ENCODE measurements around the gene R3HDM4. TPM values are rescaled to one million over a fixed set of nuclear protein-coding genes. Genes with fewer than 3 reads are reported as not detected.

The R3HDM4 gene
- total RNA-seq, 5 donors from 2014 or later (not counting 1 experiment from before 2014, with no cell fraction given) = 190 to 252 (median 220) TPM

- DNase-seq (peak in 28 of 35 experiments; percentile 20 to 76 (median 50)), ATAC-seq (replicated peaks in 1 of 4) (peak; percentile 27 to 59 (median 42))
- Histone ChIP-seq H3K4me3 (ENCODE audit: control insufficient read depth in 1 of 2, extremely low read depth in 1 of 2, low read length in 1 of 2) (no peak overlapping the region), H3K9me3 (no peaks in the 10 kb centered on the region), H3K27me3 (replicated peaks in 1 of 2; ENCODE audit: control insufficient read depth in 2 of 2, extremely low read depth in 1 of 2, insufficient read depth in 2 of 2, low read length in 1 of 2) (no peaks in the 10 kb centered on the region), H3K27ac (ENCODE audit: low read length) (no peak overlapping the region), H3K4me1 (ENCODE audit: control insufficient read depth in 1 of 2, extremely low read depth in 1 of 2, insufficient read depth in 2 of 2, low read length in 2 of 2) (peaks cover 4 to 55% of the 10 kb centered on the region in 2 experiments), H3K36me3 (ENCODE audit: control insufficient read depth in 2 of 2, extremely low read depth in 1 of 2, insufficient read depth in 1 of 2, low read length in 1 of 2) (no peaks in the 10 kb centered on the region)
- peaks cover 5% of the 10 kb centered on the region for H3K36me3 Mint-ChIP-seq
- peaks cover 36 to 45% (median 42%) of the 10 kb centered on the region in 3 donors for H3K4me1 Mint-ChIP-seq
- ChIA-PET CTCF (interaction anchor here (0.5 to 0.7 kb wide), 3 partner anchors 62 to 207 kb away, joined by 3 to 5 read pairs (median 3); no protein-coding TSS in a partner anchor), POLR2A (interaction anchor here in 1 of 2 donors (0.5 kb wide), 1 partner anchor 94 kb away, joined by 4 read pairs; no protein-coding TSS in a partner anchor)
- H3K27ac Mint-ChIP-seq = peak overlapping the region; percentile 21 to 82
- WGBS (ENCODE audit: insufficient coverage) = 58% methylated on average over 7 of the region's 16 CpGs
- H3K4me3 Mint-ChIP-seq = peak overlapping the region in 2 of 3 donors; percentile 14 to 40
- peaks cover 0 to 3% (median 0%) of the 10 kb centered on the region in 3 donors for H3K9me3 Mint-ChIP-seq
- no peaks in the 10 kb centered on the region for H3K27me3 Mint-ChIP-seq
These were observed 24.3 kb upstream of the R3HDM4 start for GRCh38 chr19:937259-937694.

- Mint-ChIP-seq H3K27me3 (no peaks in the 10 kb centered on the region), H3K27ac (no peak overlapping the region), H3K4me3 (no peak overlapping the region), H3K4me1 (peaks cover 36 to 43% (median 41%) of the 10 kb centered on the region in 3 donors), H3K9me3 (peaks cover 0 to 3% (median 0%) of the 10 kb centered on the region in 3 donors), H3K36me3 (peaks cover 5% of the 10 kb centered on the region)
- DNase-seq (no peak), ATAC-seq (replicated peaks in 1 of 4) (no peak)
- ChIA-PET POLR2A (no interaction called here), CTCF (interaction anchor here in 1 of 2 donors (1.4 kb wide), 1 partner anchor 48 kb away, joined by 3 read pairs; the partner anchor contains the start of gene WDR18)
- Histone ChIP-seq H3K4me1 (ENCODE audit: control insufficient read depth in 1 of 2, extremely low read depth in 1 of 2, insufficient read depth in 2 of 2, low read length in 2 of 2) (peaks cover 7 to 51% of the 10 kb centered on the region in 2 experiments), H3K9me3 (no peaks in the 10 kb centered on the region), H3K27ac (ENCODE audit: low read length) (no peak overlapping the region), H3K4me3 (ENCODE audit: control insufficient read depth in 1 of 2, extremely low read depth in 1 of 2, low read length in 1 of 2) (no peak overlapping the region), H3K27me3 (replicated peaks in 1 of 2; ENCODE audit: control insufficient read depth in 2 of 2, extremely low read depth in 1 of 2, insufficient read depth in 2 of 2, low read length in 1 of 2) (no peaks in the 10 kb centered on the region), H3K36me3 (ENCODE audit: control insufficient read depth in 2 of 2, extremely low read depth in 1 of 2, insufficient read depth in 1 of 2, low read length in 1 of 2) (no peaks in the 10 kb centered on the region)
- 100% methylated on average over 2 of the region's 10 CpGs for WGBS (ENCODE audit: insufficient coverage)
These were observed 23.1 kb upstream of the R3HDM4 start for GRCh38 chr19:936175-936546.

GRCh38 chr19:934865-935479 lies 22.0 kb upstream of the R3HDM4 start:
- Histone ChIP-seq H3K27ac (ENCODE audit: low read length) (no peak overlapping the region), H3K9me3 (no peaks in the 10 kb centered on the region), H3K36me3 (ENCODE audit: control insufficient read depth in 2 of 2, extremely low read depth in 1 of 2, insufficient read depth in 1 of 2, low read length in 1 of 2) (no peaks in the 10 kb centered on the region), H3K27me3 (replicated peaks in 1 of 2; ENCODE audit: control insufficient read depth in 2 of 2, extremely low read depth in 1 of 2, insufficient read depth in 2 of 2, low read length in 1 of 2) (no peaks in the 10 kb centered on the region), H3K4me1 (ENCODE audit: control insufficient read depth in 1 of 2, extremely low read depth in 1 of 2, insufficient read depth in 2 of 2, low read length in 2 of 2) (peaks cover 7 to 41% of the 10 kb centered on the region in 2 experiments), H3K4me3 (ENCODE audit: control insufficient read depth in 1 of 2, extremely low read depth in 1 of 2, low read length in 1 of 2) (no peak overlapping the region)
- peaks cover 5% of the 10 kb centered on the region for H3K36me3 Mint-ChIP-seq
- H3K27ac Mint-ChIP-seq = no peak overlapping the region
- H3K4me1 Mint-ChIP-seq = peaks cover 35 to 42% (median 38%) of the 10 kb centered on the region in 3 donors
- no peak for ATAC-seq (replicated peaks in 1 of 4)
- H3K9me3 Mint-ChIP-seq = peaks cover 0 to 3% (median 0%) of the 10 kb centered on the region in 3 donors
- no peaks in the 10 kb centered on the region for H3K27me3 Mint-ChIP-seq
- ChIA-PET CTCF (no interaction called here), POLR2A (no interaction called here)
- 85% methylated on average over 29 of the region's 31 CpGs for WGBS (ENCODE audit: insufficient coverage)
- H3K4me3 Mint-ChIP-seq = no peak overlapping the region
- no peak for DNase-seq

DNA sequence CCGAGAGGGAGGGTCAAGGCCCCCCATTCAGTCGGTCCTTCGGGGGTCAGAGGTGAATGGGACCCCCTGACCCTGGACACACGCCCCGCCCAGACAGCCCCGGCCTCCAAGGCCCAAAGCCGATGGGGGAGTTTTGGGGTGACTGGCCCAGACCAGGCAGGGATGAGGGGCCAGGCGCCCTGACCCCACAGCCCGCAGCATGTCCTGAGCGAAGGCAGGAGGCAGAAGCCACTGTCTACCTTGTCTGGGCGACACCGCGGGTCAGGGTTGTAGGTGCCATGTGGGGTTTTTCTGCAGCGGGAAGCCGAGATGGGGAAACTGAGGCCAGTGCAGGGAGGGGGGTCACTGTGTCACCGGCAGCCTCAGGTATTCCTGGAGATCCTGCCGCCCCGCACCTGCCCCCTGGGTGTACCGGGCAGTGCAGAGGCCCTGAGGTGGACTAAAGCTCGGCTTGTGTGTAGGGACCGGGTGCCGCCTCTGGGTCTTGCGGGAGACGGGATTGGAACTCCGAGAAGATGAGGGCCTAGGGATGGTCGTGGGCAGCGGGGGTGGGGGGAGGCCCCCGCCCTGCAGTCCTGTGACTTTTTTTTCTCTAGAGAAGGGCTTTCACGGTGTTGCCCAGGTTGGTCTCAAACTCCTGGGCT lies 21.3 kb upstream of the R3HDM4 start:
- ATAC-seq (replicated peaks in 1 of 4) (no peak), DNase-seq (no peak)
- Histone ChIP-seq H3K4me3 (ENCODE audit: control insufficient read depth in 1 of 2, extremely low read depth in 1 of 2, low read length in 1 of 2) (no peak overlapping the region), H3K27me3 (replicated peaks in 1 of 2; ENCODE audit: control insufficient read depth in 2 of 2, extremely low read depth in 1 of 2, insufficient read depth in 2 of 2, low read length in 1 of 2) (no peaks in the 10 kb centered on the region), H3K9me3 (no peaks in the 10 kb centered on the region), H3K4me1 (ENCODE audit: control insufficient read depth in 1 of 2, extremely low read depth in 1 of 2, insufficient read depth in 2 of 2, low read length in 2 of 2) (peaks cover 7 to 36% of the 10 kb centered on the region in 2 experiments), H3K36me3 (ENCODE audit: control insufficient read depth in 2 of 2, extremely low read depth in 1 of 2, insufficient read depth in 1 of 2, low read length in 1 of 2) (no peaks in the 10 kb centered on the region), H3K27ac (ENCODE audit: low read length) (no peak overlapping the region)
- WGBS (ENCODE audit: insufficient coverage) = 97% methylated on average over 19 of the region's 29 CpGs
- H3K36me3 Mint-ChIP-seq = peaks cover 5% of the 10 kb centered on the region
- H3K9me3 Mint-ChIP-seq = peaks cover 0 to 3% (median 0%) of the 10 kb centered on the region in 3 donors
- H3K27ac Mint-ChIP-seq = no peak overlapping the region
- peaks cover 30 to 36% (median 33%) of the 10 kb centered on the region in 3 donors for H3K4me1 Mint-ChIP-seq
- CTCF ChIA-PET = no interaction called here
- POLR2A ChIA-PET = no interaction called here
- no peak overlapping the region for H3K4me3 Mint-ChIP-seq
- no peaks in the 10 kb centered on the region for H3K27me3 Mint-ChIP-seq

DNA sequence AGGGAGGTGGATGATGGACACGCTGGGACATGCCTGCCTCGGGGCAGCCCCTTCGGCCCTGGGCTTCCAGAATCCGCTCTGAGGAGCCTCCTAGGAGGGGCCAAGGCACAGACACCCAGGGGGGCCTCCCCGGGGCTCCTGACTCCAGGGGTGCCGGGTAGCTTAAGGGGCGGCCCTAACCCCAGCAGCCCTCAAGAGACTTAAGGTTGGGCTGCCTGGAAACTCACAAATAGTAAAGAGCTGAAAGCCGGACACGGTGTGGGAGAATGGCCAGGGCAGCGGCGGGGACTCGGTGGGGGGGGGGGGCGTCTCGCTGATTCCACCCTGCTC lies 20.5 kb upstream of the R3HDM4 start:
- peak overlapping the region in 1 of 3 donors; percentile 80 for H3K4me3 Mint-ChIP-seq
- H3K4me1 Mint-ChIP-seq = peaks cover 30 to 35% (median 33%) of the 10 kb centered on the region in 3 donors
- no peaks in the 10 kb centered on the region for H3K9me3 ChIP-seq
- H3K4me3 ChIP-seq (ENCODE audit: control insufficient read depth in 1 of 2, extremely low read depth in 1 of 2, low read length in 1 of 2) = no peak overlapping the region
- CTCF ChIA-PET = no interaction called here
- no peaks in the 10 kb centered on the region for H3K27me3 Mint-ChIP-seq
- no peaks in the 10 kb centered on the region for H3K27me3 ChIP-seq (replicated peaks in 1 of 2; ENCODE audit: control insufficient read depth in 2 of 2, extremely low read depth in 1 of 2, insufficient read depth in 2 of 2, low read length in 1 of 2)
- peaks cover 7 to 36% of the 10 kb centered on the region in 2 experiments for H3K4me1 ChIP-seq (ENCODE audit: control insufficient read depth in 1 of 2, extremely low read depth in 1 of 2, insufficient read depth in 2 of 2, low read length in 2 of 2)
- POLR2A ChIA-PET = no interaction called here
- H3K36me3 Mint-ChIP-seq = peaks cover 5% of the 10 kb centered on the region
- WGBS (ENCODE audit: insufficient coverage) = 92% methylated on average over 10 of the region's 14 CpGs
- ATAC-seq (replicated peaks in 1 of 4) (no peak), DNase-seq (no peak)
- H3K27ac Mint-ChIP-seq = no peak overlapping the region
- no peak overlapping the region for H3K27ac ChIP-seq (ENCODE audit: low read length)
- H3K9me3 Mint-ChIP-seq = peaks cover 0 to 3% (median 0%) of the 10 kb centered on the region in 3 donors
- H3K36me3 ChIP-seq (ENCODE audit: control insufficient read depth in 2 of 2, extremely low read depth in 1 of 2, insufficient read depth in 1 of 2, low read length in 1 of 2) = no peaks in the 10 kb centered on the region

DNA sequence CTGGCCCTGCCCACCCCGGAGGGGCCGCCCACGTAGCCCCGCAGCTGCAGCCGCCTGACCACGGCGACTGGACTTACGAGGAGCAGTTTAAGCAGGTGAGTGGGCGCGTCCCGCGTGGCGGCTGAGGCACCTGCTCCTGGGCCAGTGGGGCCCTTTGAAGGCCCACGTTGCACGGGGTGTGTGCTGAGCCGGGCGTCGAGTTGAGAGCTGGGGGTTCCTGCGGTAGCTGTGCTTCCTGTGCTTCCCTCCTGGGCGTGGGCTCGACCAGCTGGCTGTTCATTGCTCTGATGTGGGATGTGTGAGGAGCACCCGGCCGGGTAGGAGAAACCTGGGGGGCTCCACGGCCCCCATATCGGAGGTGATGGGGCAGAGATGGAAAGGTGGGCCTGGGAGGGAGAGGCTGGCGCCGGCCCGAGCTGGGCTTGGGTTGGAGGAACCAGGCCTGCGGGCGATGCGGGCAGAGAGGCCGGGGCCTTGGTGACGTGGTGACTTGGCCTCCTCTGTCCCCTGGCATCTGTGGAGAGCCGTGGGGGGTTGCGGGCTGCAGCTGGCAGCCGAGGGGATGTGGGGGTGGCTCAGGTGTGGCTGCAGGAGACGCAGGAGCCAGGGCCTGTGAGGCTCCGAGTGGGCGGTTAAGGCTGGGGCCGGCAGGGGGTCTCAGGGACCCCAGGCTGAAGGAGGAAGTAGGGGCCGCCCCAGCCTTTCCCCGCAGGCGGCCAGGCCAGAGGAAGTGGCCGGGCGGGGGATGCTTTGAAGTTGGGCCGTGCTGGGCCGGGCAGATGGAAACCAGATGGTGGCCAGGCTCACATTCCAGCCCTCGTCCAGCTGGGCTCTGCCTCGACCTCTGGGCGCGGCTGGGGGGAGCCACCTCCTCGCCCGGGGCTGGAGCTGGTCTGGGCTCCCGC lies 19.9 kb upstream of the R3HDM4 start:
- H3K27me3 Mint-ChIP-seq = no peaks in the 10 kb centered on the region
- CTCF ChIA-PET = no interaction called here
- peak overlapping the region; percentile 59 to 80 (median 72) for H3K4me3 Mint-ChIP-seq
- peaks cover 3% of the 10 kb centered on the region for H3K36me3 Mint-ChIP-seq
- peak overlapping the region; percentile 63 to 72 for H3K27ac Mint-ChIP-seq
- Histone ChIP-seq H3K36me3 (ENCODE audit: control insufficient read depth in 2 of 2, extremely low read depth in 1 of 2, insufficient read depth in 1 of 2, low read length in 1 of 2) (no peaks in the 10 kb centered on the region), H3K4me3 (ENCODE audit: control insufficient read depth in 1 of 2, extremely low read depth in 1 of 2, low read length in 1 of 2) (peak overlapping the region; percentile 30 to 41), H3K9me3 (no peaks in the 10 kb centered on the region), H3K4me1 (ENCODE audit: control insufficient read depth in 1 of 2, extremely low read depth in 1 of 2, insufficient read depth in 2 of 2, low read length in 2 of 2) (peaks cover 7 to 32% of the 10 kb centered on the region in 2 experiments), H3K27me3 (replicated peaks in 1 of 2; ENCODE audit: control insufficient read depth in 2 of 2, extremely low read depth in 1 of 2, insufficient read depth in 2 of 2, low read length in 1 of 2) (no peaks in the 10 kb centered on the region), H3K27ac (ENCODE audit: low read length) (no peak overlapping the region)
- peak; percentile 74 to 88 (median 79) for ATAC-seq (replicated peaks in 1 of 4)
- H3K9me3 Mint-ChIP-seq = peaks cover 0 to 3% (median 0%) of the 10 kb centered on the region in 3 donors
- POLR2A ChIA-PET = no interaction called here
- peaks cover 26 to 31% (median 29%) of the 10 kb centered on the region in 3 donors for H3K4me1 Mint-ChIP-seq
- DNase-seq = peak in 18 of 35 experiments; percentile 35 to 67 (median 48)
- WGBS (ENCODE audit: insufficient coverage) = 23% methylated on average over 53 of the region's 54 CpGs

Data from T-cell (primary cell).